ENCODE data around the gene CAMKV.

DNA sequence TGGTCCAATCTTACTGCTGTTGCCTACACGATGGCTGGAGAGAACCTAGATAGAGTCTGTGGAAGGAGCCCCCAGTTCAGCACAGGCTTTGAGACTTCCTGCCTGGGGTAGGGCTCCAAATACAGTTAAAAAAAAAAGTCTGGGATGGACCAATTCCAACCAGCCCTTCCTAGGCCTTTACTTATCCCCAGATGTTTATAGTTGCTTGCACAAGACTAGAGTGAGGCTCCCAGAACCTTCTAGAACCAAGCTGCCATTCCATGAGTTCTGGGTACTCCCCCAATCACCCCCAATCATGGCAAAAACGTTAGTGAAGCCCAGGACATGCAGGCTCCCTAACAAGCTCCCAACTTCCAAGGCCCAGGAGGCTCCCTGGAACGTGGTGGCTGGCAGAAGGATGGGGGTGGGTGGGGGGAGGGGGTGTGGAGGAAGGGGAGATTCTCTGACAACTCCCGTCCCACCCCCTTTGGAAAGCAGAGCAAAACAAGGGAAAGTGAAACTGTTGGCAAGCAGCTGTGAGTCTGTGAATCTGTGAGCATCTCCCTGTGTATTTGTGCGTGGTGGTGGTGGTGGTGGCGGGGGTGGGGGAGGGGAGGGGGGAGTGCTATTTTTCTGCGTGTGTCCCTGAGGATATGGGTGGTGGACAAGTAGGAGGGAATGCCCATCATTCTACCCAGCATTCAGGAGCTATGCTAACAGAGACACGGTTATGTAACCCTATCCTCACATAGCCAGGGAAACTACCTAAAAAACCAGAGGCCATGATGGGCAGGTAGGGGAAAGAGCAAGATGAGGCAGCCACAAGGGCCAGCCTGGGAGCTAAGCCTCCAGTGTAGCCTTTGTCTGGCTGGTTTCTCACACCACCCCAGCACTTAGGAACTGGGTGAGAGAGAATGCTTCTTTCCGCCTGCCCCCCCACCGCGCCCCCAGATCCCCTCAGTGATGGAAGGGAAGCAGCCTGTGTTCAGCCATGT is 31.9 kb upstream of the CAMKV start:
- TF ChIP-seq, protein P1, sequence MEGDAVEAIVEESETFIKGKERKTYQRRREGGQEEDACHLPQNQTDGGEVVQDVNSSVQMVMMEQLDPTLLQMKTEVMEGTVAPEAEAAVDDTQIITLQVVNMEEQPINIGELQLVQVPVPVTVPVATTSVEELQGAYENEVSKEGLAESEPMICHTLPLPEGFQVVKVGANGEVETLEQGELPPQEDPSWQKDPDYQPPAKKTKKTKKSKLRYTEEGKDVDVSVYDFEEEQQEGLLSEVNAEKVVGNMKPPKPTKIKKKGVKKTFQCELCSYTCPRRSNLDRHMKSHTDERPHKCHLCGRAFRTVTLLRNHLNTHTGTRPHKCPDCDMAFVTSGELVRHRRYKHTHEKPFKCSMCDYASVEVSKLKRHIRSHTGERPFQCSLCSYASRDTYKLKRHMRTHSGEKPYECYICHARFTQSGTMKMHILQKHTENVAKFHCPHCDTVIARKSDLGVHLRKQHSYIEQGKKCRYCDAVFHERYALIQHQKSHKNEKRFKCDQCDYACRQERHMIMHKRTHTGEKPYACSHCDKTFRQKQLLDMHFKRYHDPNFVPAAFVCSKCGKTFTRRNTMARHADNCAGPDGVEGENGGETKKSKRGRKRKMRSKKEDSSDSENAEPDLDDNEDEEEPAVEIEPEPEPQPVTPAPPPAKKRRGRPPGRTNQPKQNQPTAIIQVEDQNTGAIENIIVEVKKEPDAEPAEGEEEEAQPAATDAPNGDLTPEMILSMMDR (IDR thresholded peaks at IDR 0.05) = no peak
- TF ChIP-seq POLR2A (IDR thresholded peaks at IDR 0.05) = no peak
